CD4-positive, alpha-beta T cell treated with Interleukin-15 for 4 hours (primary cell): ENCODE measurements around the gene NDUFB2.
"Not testable (repeated sequence)": the region's sequence is repeated elsewhere in the genome, so short reads cannot be mapped to it uniquely, and the experiment has no call there.

ENCODE experiments used
- DNase-seq: peaks from one replicate; pipeline ENCODE4 v3.0.0-alpha.2; 2020; ENCODE audit warnings: low spot score

Gene NDUFB2

DNA sequence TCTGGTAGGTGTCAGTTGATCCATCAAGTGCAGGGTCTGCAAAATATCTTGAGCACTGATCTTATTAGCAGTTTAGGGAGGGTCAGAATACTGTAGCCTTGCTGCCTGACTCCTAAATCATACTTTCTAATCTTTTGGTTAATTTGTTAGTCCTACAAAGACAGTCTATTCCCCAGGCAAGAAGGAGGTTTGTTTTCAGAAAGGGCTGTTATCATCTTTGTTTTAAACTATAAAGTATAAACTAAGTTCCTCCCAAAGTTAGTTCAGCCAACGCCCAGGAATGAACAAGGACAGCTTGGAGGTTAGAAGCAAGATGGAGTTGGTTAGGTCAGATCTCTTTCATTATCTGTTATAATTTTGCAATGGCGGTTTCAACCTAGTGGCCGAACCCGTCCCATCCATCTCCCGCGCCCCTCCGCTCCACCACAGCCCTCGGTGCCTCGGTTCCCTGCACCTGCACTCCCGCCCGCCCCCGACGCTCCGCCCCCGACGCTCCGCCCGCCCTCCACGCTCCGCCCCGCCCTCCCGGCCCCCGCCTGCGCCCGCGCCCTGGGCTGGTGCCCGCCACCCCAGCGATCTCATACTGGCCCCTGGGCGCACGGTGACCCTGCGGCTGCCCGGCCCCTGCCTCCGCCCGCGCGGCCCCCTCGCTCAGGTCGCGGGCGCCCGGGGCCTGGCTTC, 24.0 kb upstream of the NDUFB2 start, which contains the start of gene ADCK2:
Gene ADCK2 (plus strand): TSS at position 564 of the 681 bp plus-strand sequence. CDS start 386 bp downstream, outside the sequence.
- peak; percentile 53 for DNase-seq

DNA sequence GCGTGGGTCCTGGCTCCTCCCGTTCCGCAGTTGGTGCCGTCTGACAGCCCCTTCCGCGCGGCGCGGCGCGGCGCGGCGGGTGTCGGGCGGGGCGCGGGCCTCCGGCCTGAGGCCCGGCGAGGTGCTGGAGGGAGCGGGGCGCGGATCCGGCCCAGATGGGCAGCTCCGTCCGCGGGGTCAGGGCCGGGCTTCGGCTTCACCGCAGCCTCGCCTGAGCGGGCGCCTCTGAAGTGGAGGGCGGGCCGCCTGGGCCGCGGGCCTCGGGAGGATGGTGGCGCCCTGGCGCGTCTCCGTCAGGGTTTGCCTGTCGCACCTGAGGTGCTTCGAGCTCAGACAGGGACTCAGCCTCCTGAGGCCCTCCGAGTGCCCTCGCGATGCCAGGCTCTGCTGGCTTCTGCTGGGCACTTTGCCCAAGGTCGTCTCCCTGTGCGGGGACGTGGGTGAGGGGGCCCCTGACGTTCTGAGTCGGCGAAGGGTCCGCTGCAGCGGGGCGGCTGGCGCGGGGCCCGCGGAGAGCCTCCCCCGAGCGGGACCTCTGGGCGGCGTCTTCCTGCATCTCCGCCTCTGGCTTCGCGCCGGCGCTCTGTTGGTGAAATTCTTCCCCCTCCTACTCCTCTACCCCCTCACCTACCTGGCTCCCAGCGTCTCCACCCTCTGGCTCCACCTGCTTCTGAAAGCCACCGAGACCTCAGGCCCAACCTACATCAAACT, 23.3 kb upstream of the NDUFB2 start:
- DNase-seq, result peak; percentile 47

DNA sequence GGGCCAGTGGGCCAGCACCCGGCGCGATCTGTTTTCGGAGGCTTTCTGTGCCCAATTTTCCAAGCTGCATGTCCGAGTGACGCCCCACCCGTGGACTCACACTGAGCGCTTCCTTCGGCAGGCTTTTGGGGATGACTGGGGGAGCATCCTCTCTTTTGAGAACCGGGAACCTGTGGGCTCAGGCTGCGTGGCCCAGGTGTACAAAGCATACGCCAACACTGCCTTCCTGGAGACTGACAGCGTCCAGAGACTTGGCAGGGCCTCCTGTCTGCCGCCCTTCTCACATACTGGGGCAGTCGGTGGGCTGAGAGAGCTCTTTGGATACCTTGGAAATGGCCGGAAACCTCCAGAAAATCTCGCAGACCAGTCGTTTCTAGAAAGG, 22.7 kb upstream of the NDUFB2 start:
- DNase-seq, result no peak

DNA sequence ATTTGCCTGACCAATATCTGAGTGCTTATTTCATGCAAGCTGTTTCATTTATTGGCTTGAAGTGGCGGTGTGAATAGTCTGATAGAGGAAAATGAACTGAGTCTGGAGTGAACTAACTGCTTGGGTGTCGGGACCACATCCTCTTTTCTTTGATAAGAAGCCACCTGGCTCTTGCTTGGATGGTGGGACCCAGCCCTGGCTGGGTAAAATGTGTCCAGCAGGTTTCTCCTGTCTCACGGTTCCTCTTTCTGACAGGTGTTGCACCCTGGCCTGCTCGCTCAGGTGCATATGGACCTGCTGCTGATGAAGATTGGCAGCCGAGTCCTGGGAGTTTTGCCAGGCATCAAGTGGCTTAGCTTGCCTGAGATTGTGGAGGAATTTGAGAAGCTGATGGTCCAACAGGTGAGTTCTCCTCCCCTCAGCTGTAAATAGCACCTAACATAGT, 22.1 kb upstream of the NDUFB2 start:
- DNase-seq, result no peak

DNA sequence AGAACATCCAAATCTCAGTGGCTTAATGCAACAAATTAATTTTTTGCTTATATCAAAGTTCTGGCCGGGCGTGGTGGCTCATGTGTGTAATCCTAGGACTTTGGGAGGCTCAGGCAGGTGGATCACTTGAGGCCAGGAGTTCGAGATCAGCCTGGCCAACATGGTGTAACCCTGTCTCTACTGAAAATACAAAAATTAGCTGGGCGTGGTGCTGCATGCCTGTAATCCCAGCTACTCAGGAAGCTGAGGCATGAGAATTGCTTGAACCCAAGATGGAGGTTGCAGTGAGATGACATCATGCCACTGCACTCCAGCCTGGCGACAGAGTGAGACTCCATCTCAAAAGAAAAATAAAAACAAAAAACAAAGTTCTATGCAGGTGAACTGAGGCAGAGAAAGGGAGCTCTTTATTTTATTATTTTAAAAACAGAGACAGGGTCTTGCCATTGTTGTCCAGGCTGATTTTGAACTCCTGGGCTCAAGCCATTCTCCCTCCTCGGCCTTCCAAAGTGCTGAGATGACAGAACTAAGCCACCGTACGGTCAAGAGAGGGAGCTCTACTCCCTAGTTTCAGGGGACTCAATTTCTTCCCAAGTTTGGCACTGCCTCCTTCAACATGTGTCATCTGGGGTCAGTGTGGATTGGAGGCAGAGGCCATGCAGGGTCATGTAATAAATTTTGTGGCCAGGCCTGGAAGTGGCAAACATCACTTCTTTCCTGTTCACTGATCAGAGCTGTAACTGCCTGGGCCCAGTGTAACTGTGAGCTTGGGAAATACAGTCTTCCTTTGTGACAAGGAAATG, 21.4 kb upstream of the NDUFB2 start:
- DNase-seq, result no peak

DNA sequence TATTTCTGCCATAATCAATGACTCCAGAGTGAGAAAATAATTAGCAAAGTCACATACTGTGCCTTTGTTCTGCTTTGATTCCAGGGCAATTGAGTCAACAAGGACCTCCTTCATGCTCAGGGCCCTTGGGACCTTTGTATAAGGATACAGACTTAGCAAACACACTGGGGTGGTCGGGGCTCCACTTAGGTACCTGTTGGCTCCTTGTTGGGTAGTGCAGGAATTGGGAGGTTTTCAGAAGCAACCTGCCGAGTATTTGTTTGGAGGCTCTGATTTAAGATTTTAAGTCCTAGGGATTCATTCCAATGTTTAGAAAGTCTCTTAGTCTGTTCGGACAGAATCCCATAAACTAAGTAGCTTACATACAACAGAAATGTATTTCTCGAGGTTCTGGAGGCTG, 20.8 kb upstream of the NDUFB2 start:
- DNase-seq, result no peak

DNA sequence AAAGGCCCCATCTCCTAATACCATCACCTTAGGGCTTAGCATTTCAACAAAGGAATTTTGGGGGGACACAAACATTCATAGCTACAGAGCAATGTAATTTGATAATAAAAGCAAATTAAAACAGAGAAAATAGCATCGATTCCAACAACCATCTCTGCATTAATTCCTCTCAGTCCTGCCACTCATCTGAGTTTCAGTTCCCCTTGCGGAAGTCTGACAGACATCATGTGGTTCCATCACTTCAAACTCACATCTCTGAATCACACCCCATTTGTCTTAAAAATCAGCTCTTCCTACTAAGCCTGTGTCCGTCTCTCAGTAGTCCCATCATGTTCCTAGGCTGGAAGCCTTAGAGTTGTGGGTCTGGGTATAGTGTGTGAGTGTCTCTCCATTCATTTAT, 20.2 kb upstream of the NDUFB2 start:
- no peak for DNase-seq

DNA sequence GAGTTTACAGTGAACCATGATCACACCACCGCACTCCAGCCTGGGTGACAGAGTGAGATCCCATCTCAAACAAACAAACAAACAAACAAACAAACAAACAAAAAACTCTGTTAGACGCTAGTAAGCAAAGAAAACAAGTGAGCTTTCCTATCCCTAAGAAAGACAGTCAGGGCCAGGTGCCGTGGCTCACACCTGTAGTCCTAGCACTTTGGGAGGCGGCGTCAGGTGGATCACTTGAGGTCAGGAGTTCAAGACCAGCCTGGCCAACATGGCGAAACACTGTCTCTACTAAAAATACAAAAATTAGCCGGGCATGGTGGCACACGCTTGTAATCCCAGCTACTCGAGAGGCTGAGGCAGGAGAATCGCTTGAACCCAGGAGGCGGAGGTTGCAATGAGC, 19.6 kb upstream of the NDUFB2 start:
- not testable (repeated sequence) for DNase-seq

DNA sequence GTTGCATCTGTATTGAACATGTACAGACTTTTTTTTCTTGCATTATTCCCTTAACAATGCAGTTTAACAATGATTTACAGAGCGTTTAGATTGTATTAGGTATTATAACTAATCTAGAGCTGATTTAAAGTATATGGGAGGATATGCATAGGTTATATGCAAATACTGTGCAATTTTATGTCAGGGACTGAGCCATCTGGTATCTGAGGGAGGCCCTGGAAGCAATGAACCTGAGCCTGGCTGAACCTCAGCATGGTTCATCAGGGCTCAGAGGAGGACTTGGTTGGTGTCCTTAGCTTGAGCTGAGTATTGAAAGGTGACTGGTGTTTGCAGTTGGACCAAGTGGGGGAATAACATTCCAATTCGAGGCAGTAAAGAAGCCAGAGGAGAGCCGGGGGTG, 19.0 kb upstream of the NDUFB2 start:
- DNase-seq, result no peak

DNA sequence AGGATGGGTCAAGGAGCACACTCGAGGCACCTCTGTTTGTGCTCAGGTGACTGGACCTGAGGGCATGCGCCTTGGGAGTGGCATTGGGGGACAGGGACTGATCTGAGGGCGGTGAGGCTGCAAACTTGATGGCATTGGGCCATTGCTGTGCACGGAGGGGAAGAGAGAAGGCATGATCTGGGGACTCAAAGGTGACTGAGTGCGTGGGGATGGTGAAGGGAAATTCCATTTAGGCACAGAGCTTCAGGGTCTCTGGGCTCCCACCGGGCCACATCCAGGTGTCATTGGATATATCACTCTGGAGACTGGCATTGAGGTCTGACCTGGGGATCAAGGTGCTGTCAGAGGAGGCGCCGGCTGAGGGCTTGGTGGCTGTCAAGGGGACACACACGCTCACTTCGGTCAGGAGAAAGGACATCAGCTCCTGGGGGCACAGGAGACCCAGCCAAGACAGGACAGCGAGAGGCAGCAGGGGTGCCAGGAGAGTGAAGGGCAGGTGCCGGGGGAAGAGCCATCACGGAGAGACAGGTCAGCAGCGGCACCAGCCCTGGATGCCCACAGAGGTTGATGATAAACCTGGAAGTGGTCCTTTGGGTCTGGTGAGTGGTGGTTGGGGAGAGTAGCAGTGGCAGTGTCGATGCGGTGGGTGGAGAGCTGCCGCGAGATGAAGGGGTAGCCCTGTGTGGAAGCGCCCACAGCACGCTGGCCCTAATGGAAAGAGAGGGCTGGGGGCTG, 18.3 kb upstream of the NDUFB2 start:
- DNase-seq, result no peak

DNA sequence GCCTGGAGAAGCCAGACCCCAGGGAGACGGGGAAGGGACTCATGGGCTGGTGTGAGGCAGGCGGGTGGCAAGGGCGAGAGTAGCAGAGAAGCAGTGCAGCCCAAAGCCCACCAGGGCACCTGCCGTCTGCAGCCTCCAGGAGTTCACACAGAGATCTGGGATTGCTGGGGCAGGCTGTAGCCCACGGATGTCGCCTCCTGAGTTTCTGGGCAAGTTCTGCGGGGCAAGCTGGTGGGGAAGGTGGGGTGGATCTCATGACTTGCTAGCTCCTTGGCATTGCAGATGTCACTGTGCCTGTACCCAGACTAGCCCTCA, 17.7 kb upstream of the NDUFB2 start:
- DNase-seq, result no peak

DNA sequence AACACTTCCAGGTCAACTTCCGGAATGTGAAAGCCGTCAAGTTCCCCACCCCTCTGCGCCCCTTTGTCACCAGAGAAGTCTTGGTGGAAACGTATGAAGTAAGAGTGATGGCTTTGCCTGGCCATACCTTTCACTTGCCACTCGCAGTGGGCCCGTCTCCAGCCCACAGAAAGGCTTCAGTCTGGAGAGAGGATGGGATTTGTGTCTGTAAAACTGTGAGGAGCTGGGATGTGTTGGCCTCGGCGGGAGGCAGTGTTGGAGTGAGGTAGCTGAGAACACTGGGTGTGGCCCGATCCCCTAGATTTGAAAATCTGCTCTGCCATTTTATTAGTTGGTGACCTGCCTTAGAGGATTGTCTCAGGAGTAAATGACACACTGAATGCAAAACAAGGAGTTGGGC, 17.3 kb upstream of the NDUFB2 start:
- no peak for DNase-seq

DNA sequence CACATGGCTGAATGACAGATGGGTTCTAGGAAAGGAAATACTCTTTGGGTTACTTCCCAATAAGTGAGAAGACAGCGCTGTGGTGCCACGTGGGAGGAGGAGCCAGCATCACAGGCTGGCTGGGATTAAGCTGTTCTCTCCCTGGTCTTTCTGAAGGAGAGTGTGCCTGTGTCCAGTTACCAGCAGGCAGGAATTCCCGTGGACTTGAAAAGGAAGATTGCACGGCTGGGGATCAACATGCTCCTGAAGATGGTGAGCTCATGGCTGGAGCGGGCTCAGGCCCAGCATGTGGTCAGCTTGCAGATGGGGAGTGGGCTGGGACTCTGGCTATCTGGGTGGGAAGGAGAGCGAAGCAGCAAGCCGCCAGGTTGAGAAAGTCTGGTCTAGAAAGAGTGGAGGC, 15.6 kb upstream of the NDUFB2 start:
- no peak for DNase-seq

DNA sequence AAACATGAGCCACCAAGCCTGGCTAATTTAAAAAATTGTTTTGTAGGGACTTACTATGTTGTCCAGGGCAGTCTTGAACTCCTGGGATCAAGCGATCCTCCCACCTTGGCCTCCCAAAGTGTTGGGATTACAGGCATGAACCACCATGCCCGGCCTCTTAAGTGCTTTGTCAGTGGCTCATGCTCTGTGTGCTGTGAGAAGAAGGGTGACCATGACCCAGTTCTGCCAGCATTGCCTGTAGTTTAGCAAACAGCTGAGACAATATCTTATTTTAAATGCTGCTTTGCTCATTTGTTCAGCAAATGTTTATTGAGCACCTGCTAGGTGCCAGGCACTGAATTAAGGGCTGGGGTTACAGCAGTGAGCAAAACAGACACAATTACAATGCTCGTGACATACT, 14.7 kb upstream of the NDUFB2 start:
- DNase-seq, result no peak

DNA sequence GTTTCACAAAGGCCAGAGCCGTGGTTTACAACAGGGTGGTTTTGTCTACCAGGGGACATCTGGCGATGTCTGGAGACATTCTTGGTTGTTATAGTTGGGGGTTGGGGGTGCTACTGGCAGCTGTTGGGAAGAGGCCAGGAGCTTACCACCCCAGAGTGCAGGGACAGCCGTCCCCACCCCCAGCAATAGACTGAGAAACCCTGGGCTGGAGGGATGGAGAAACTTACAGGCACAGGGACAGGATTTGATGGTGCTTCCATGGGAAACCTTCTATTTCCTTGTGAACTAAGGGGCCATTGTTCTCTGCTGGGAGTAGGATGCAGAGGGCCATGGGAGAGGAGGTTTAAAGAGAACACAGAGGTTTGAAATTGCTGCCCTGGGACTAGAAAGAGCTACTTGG, 12.9 kb upstream of the NDUFB2 start:
- no peak for DNase-seq

DNA sequence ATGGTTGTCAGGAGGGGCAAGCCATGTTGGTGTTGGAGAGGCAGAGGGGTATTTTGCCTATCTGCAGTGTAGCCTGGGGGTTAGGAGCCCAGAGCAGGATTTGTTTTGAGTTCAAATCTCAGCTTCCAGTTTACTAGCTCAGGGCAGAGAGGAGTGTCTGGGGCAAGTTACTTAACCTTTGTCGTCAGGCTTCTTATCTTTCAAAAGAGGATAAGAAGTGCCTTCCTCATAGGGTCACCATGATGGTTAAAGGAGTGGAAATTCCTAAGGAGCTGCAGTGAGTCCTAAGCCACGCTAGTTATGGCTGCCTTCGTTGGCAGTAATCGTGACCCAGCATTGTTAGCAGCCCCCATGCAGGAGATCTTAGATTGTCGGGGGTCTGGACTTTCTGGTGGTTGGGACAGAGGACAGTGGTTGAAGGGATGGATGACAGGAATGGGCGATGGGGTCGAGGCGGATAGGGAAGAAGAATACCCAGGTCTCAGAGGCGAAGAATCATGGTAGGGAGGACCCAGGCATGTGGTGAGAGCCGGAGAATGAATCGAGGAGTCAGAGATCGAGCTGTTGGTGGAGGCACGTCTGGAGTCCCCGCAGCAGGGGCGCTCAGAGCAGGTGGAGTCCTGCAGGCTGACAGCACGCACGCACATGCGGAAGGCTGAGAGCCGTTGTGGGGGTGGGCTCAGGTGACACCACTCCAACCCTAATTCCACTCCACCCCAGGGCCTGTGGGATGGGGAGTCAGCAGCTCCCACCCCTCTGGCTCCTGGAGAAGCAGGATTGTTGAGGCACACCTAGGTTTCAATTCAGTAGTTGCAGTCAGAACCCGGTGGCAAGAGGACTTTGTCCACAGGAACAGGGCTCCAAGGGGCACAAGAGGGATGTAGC, 12.2 kb upstream of the NDUFB2 start:
- DNase-seq, result no peak

DNA sequence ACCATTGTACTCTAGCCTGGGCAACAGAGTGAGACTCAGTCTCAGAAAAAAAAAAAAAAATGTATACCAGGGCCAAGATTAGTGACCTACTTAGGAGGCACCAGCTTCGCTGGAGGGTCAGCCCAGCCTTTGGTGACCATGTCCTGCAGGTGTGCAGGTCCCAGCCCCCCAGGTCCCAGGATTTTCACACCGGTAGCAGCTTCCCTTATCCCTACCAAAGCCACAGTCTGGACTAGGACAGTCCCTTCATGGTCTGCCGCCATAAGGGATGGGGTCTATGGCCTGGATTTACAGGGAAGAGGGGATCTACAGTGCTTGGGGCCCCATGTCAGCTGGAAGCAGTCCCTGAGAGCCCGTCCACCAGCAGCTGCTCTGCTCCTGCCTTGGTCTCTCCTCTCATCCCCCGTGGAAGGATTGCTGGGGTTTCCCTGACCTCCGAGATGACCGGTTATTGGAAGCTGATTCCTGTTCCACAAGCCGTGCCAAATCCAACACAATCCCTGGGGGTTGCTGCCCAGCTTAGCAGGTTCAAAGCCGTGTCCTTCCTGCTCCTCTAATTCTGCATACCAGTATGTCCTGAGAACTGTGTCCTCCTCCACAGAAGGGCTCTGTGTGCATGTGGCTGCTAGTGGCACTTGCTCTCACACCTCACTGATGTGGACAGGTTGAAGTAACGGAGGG, 11.0 kb upstream of the NDUFB2 start:
- DNase-seq, result no peak

DNA sequence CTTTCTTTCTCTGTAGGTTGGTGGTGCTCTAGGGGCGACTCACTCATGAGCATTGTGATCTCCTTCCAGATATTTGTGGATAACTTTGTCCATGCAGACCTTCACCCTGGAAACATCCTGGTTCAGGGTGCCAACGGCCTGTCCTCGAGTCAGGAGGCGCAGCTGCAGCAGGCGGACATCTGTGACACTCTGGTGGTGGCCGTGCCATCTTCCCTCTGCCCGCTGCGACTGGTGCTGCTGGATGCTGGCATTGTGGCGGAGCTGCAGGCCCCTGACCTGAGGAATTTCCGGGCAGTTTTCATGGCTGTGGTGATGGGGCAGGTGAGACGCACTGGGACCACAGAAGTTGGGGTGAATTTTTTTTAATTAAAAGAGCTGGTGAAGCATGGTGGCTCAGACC, 9.6 kb upstream of the NDUFB2 start:
- DNase-seq, result no peak

DNA sequence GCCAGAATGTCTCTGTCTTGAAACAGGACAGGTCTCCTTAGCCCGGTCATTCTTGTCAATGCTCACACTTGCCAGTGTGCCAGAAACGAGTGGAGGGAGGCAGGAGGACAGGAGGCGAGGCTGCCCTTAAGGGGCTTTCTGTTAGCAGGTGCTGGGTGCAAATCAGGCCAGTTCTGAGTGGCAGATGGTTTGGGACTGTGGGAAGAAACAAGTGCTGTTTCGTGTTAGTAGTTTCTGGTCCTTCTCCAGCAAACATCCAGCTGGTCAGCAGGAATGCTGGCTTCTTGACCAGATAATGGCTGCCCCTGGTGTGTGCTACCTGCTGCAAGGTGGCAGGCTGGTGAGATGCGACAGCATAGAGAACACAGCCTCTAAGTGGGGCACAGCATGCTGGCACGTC, 8.2 kb upstream of the NDUFB2 start:
- no peak for DNase-seq

DNA sequence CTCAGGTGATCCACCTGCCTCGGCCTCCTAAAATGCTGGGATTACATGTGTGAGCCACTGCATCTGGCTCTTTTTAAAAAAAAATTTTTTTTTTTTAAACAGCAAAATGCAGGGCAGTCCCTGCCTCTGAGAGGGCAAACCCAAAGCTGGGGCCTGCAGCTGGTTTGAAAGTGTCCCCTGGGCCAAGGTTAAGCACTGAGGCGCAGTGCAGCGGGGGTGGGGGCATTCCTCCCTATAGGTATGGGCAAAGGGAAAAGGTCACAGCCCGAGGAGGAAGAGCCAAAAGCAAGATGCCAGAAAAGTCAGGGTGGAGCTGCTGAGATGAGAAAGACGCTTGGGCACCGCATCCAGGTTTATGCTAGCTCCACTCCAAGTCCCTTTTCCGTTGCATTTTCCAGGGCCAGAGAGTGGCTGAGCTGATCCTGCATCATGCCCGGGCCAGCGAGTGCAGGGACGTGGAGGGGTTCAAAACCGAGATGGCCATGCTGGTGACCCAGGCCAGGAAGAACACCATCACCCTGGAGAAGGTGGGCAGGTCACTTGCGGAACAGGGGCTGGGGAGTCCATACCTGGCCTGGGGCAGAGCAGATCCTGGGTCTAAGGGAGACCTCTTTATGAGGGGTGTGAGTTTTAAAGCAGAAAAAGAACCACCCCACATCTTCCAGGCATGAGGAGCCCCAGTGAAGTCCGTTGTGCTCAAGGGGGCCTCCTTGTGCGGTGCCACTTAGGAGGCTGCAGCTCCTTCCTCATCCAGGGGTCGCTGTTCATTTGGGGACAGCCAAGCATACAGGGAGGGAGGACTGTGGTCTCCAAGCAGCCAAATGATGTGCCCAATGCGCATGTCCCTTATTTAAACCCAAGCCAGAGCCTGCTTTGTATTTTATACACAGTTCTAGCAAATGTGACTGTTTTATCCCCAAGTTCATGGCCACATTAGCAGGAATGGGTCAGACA, 7.0 kb upstream of the NDUFB2 start:
- DNase-seq, result no peak
